Thyroid gland (tissue), 4 donors: Measurements from ENCODE around the gene KRTAP10-1.

Source experiments
- POLR2A ChIP-seq, 2 donors: fragments of 450-650 bp; IDR thresholded peaks; one replicate each; pipeline ENCODE4 v1.6.1; 2017; ENCODE audit warnings: antibody characterized with exemption in 2 of 2, mild to moderate bottlenecking in 2 of 2, moderate library complexity in 1 of 2
- TF ChIP-seq, protein P1 (sequence below), 6 experiments: fragments of 200-600 bp in 3 of 6; fragments of 450-650 bp in 3 of 6; sonication (generic) in 3 of 6; IDR thresholded peaks; one replicate each; pipeline ENCODE4 v1.5.1; 2016 to 2019; ENCODE audit warnings: antibody characterized with exemption in 6 of 6, mild to moderate bottlenecking in 2 of 6, inconsistent platforms in 1 of 6, moderate library complexity in 1 of 6

GRCh38 chr21:44552136-44552535, 12.1 kb upstream of the KRTAP10-1 start:
- TF ChIP-seq, protein P1, sequence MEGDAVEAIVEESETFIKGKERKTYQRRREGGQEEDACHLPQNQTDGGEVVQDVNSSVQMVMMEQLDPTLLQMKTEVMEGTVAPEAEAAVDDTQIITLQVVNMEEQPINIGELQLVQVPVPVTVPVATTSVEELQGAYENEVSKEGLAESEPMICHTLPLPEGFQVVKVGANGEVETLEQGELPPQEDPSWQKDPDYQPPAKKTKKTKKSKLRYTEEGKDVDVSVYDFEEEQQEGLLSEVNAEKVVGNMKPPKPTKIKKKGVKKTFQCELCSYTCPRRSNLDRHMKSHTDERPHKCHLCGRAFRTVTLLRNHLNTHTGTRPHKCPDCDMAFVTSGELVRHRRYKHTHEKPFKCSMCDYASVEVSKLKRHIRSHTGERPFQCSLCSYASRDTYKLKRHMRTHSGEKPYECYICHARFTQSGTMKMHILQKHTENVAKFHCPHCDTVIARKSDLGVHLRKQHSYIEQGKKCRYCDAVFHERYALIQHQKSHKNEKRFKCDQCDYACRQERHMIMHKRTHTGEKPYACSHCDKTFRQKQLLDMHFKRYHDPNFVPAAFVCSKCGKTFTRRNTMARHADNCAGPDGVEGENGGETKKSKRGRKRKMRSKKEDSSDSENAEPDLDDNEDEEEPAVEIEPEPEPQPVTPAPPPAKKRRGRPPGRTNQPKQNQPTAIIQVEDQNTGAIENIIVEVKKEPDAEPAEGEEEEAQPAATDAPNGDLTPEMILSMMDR (IDR thresholded peaks at IDR 0.05), result no peak
- TF ChIP-seq POLR2A (IDR thresholded peaks at IDR 0.05), result no peak
